ENCODE data around the gene LCMT2.

GRCh38 chr15:43347114-43347513 lies 16.7 kb upstream of the LCMT2 start:
- TF ChIP-seq CTCF (conservative IDR thresholded peaks at IDR 0.05; ENCODE audit: low read depth in 2 of 2) (no peak), EZH2phosphoT487 (IDR thresholded peaks at IDR 0.05; ENCODE audit: unreplicated experiment) (no peak), EZH2 (IDR thresholded peaks at IDR 0.05; ENCODE audit: low read depth, unreplicated experiment) (no peak)

Measured in GM23338 (cell line).